ENCODE data around the gene ZBTB4.

GRCh38 chr17:7409716-7410115 lies 69.7 kb downstream of the ZBTB4 start:
- TF ChIP-seq POLR2A (IDR thresholded peaks at IDR 0.05; ENCODE audit: low read length) (no peak), GATA1 (IDR thresholded peaks at IDR 0.05; ENCODE audit: low read depth, low read length) (no peak)
